T47D (cell line): ENCODE data around the gene EDAR.

Experiments
- DNase-seq, 2 experiments: peaks; one replicate each; pipeline versions ENCODE4 v3.0.0 to v3.0.0-alpha.2; 2011 to 2012; ENCODE audit warnings: low read depth in 1 of 2, low spot score in 1 of 2
- JUND ChIP-seq: IDR thresholded peaks from 2 replicates; pipeline ENCODE4 v1.6.1; 2012; ENCODE audit warnings: low read depth
- in situ Hi-C: cut with HindIII; loops from 2 replicates; pipeline ENCODE4 v1.10.0; 2016; ENCODE audit warnings: low sequenced_read_pairs, low pct_unique_long_range_greater_than_20kb

The EDAR gene

DNA sequence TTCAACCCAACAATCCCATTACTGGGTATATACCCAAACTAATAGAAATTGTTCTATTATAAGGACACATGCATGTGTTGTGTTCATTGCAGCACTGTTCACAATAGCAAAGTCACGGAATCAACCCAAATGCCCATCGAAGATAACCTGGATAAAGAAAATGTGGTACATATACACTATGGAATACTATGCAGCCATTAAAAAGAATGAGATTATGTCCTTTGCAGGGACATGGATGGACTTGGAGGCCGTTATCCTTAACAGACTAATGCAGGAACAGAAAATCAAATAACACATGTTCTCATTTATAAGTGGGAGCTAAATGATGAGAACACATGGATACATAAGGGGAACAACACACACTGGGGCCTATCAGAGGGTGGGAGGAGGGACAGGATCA is 136.6 kb downstream of the EDAR start:
- in situ Hi-C loops: no loop called here
- DNase-seq: no peak
- no peak for TF ChIP-seq JUND

DNA sequence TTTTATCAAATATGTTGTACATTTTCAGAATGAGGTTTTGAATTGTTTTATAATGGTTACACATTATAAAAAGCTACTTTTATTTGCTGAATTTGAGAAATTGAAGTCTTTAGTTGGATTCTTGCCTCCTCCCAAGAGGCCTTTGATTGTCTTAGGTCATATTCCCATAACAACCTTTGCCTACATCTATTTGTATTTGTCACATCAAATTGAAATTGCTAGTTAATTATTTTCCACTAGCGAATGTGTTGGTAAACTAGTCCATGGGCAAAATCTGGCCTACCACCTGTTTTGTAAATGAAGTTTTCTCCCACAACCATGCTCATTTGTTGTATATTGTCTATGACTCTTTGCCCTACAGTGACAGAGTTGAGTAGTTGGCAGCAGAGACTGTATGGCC is 142.0 kb downstream of the EDAR start:
- in situ Hi-C loops: no loop called here
- no peak for DNase-seq
- no peak for TF ChIP-seq JUND

DNA sequence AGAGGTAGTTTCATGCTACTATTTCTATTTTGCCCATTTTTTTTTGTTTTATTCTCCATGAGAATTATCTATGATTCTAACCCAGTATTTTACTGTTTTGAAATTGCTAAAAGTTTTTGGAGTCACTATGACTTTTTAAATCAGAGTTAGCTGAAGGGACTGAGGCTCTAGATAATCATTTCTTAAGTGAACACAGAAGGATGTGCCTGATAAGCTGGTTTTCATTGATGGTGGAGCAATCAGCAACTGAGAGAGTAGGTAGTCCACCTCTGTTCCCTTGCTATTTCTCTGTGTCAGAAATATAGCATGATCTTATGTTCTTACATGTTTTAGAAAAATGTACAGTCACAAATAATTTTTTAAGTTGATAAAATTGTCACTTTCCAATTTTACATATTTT is 143.1 kb downstream of the EDAR start:
- in situ Hi-C loops: no loop called here
- no peak for TF ChIP-seq JUND
- no peak for DNase-seq
